HL-60 (cell line): Measurements from ENCODE around the gene KRTAP10-1.

Experiments
- DNase-seq, 2 experiments: peaks; one replicate each; pipeline ENCODE4 v3.0.0-alpha.2; 2010 to 2020; ENCODE audit warnings: low read depth in 1 of 2, low spot score in 1 of 2
- H3K27ac ChIP-seq: fragments of 250-450 bp; sonication (Bioruptor Pico); replicated peaks from 2 replicates; pipeline ENCODE4 v1.5.1; 2020; ENCODE audit warnings: mild to moderate bottlenecking, moderate library complexity
- H3K27me3 ChIP-seq: fragments of 250-450 bp; sonication (Bioruptor Pico); 2 replicates; pipeline ENCODE4 v1.5.1; 2021; ENCODE audit warnings: mild to moderate bottlenecking, moderate library complexity; ENCODE audit not compliant: insufficient read depth, poor library complexity, severe bottlenecking
- H3K4me3 ChIP-seq: replicated peaks from 2 replicates; pipeline ENCODE4 v1.5.1; 2011; ENCODE audit warnings: mild to moderate bottlenecking, control low read depth, low read length; ENCODE audit not compliant: insufficient read depth
- CTCF ChIP-seq: IDR thresholded peaks from one replicate; pipeline ENCODE4 v1.5.1; 2011; ENCODE audit warnings: low read length, control low read depth, inconsistent platforms; ENCODE audit not compliant: insufficient read depth
- GABPA ChIP-seq: IDR thresholded peaks from 2 replicates; pipeline ENCODE4 v1.6.1; 2012; ENCODE audit warnings: low read depth
- POLR2AphosphoS5 ChIP-seq: IDR thresholded peaks from 2 replicates; pipeline ENCODE4 v1.6.1; 2012; ENCODE audit warnings: low read depth
- REST ChIP-seq: IDR thresholded peaks from 2 replicates; pipeline ENCODE4 v1.6.1; 2012; ENCODE audit warnings: low read depth; ENCODE audit not compliant: insufficient replicate concordance
- SPI1 ChIP-seq: IDR thresholded peaks from 2 replicates; pipeline ENCODE4 v1.6.1; 2012; ENCODE audit warnings: low read depth, mild to moderate bottlenecking, borderline replicate concordance

The KRTAP10-1 gene

GRCh38 chr21:44497703-44498126, 42.3 kb downstream of the KRTAP10-1 start:
- H3K27ac ChIP-seq, result no peak overlapping the region
- H3K4me3 ChIP-seq, result no peak overlapping the region
- DNase-seq, result no peak
- no peaks in the 10 kb centered on the region for H3K27me3 ChIP-seq
- TF ChIP-seq CTCF (no peak), POLR2AphosphoS5 (no peak), REST (no peak), SPI1 (no peak), GABPA (no peak)

- TF ChIP-seq GABPA, result no peak
- no peak for TF ChIP-seq POLR2AphosphoS5
- TF ChIP-seq SPI1, result no peak
- no peak for TF ChIP-seq CTCF
- no peak for TF ChIP-seq REST
- no peaks in the 10 kb centered on the region for H3K27me3 ChIP-seq
- no peak for DNase-seq
- H3K27ac ChIP-seq, result no peak overlapping the region
- no peak overlapping the region for H3K4me3 ChIP-seq
Measured at GRCh38 chr21:44496564-44497550, 43.1 kb downstream of the KRTAP10-1 start.

GRCh38 chr21:44495611-44496563, 44.1 kb downstream of the KRTAP10-1 start:
- TF ChIP-seq SPI1 (no peak), REST (no peak), GABPA (no peak), CTCF (no peak), POLR2AphosphoS5 (no peak)
- no peak for DNase-seq
- H3K27me3 ChIP-seq, result no peaks in the 10 kb centered on the region

More at GRCh38 chr21:44495611-44496563, 44.1 kb downstream of the KRTAP10-1 start:
- H3K27ac ChIP-seq, result no peak overlapping the region
- no peak overlapping the region for H3K4me3 ChIP-seq
